ENCODE data around the gene RAD21L1. TPM values are rescaled to one million over a fixed set of nuclear protein-coding genes. Genes with fewer than 3 reads are reported as not detected.

RAD21L1 gene
- total and polyA plus RNA-seq, 4 donors, result not detected

DNA sequence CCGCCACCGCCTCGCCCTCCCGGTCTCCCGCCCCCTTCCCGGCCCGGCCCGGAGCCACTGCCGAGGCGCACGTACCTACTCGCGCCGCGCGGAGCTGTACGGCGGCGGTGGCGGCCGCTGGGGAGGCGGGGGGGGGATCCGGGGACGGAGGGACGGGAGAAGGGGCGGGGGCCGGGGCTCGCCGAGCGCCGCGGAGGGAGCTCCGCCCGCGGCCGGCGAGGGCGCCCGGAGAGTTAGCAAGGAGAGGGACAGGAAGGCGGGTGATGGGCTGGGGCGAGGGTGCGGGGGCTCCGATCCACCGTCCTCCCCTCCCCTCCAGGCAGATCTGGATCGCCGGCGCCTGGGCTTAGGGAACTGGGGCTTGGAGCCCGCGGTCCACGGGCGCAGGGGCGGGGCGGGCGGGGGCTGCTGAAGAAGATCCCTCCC is 40.5 kb upstream of the RAD21L1 start (continued):
- TF ChIP-seq CTCF (IDR thresholded peaks at IDR 0.05; ENCODE audit: low read depth, low read length, missing input control) (no peak), HNF4G (IDR thresholded peaks at IDR 0.05) (no peak), RAD21 (IDR thresholded peaks at IDR 0.05) (no peak), YY1 (IDR thresholded peaks at IDR 0.05) (no peak), ATF3 (IDR thresholded peaks at IDR 0.05) (no peak), HNF4A (conservative IDR thresholded peaks at IDR 0.05) (no peak)

- TF ChIP-seq FOXA2 (IDR thresholded peaks at IDR 0.05) (no peak), TAF1 (conservative IDR thresholded peaks at IDR 0.05) (no peak), ATF3 (IDR thresholded peaks at IDR 0.05) (no peak), HNF4A (conservative IDR thresholded peaks at IDR 0.05) (no peak), RAD21 (IDR thresholded peaks at IDR 0.05) (peak; percentile 66 to 73), CTCF (IDR thresholded peaks at IDR 0.05; ENCODE audit: low read depth, low read length, missing input control) (peak; percentile 54)
- WGBS, result 7% methylated on average over 20 of the region's 20 CpGs
- Histone ChIP-seq H3K9me3 (ENCODE audit: control insufficient read depth in 4 of 4, low read length in 3 of 4) (no peaks in the 10 kb centered on the region), H3K9ac (ENCODE audit: low read depth in 1 of 2, low read length in 2 of 2) (no peak overlapping the region), H3K27me3 (ENCODE audit: control insufficient read depth in 4 of 4, insufficient read depth in 4 of 4, low read length in 3 of 4) (no peaks in the 10 kb centered on the region), H3K27ac (ENCODE audit: low read depth in 1 of 2, low read length in 2 of 2) (no peak overlapping the region), H3K36me3 (ENCODE audit: control insufficient read depth in 4 of 4, insufficient read depth in 3 of 4, low read depth in 1 of 4, low read length in 3 of 4) (no peaks in the 10 kb centered on the region), H3K4me3 (ENCODE audit: low read depth in 1 of 3, low read length in 3 of 3) (peak overlapping the region in 1 of 3 donors; percentile 67), H3K4me1 (ENCODE audit: control insufficient read depth in 4 of 4, insufficient read depth in 4 of 4, low read length in 3 of 4) (peaks cover 12 to 32% (median 27%) of the 10 kb centered on the region in 4 donors)
- DNase-seq (ENCODE audit: low spot score), result peak; percentile 72
These were observed 40.0 kb upstream of the RAD21L1 start for GRCh38 chr20:1185790-1186334.

DNA sequence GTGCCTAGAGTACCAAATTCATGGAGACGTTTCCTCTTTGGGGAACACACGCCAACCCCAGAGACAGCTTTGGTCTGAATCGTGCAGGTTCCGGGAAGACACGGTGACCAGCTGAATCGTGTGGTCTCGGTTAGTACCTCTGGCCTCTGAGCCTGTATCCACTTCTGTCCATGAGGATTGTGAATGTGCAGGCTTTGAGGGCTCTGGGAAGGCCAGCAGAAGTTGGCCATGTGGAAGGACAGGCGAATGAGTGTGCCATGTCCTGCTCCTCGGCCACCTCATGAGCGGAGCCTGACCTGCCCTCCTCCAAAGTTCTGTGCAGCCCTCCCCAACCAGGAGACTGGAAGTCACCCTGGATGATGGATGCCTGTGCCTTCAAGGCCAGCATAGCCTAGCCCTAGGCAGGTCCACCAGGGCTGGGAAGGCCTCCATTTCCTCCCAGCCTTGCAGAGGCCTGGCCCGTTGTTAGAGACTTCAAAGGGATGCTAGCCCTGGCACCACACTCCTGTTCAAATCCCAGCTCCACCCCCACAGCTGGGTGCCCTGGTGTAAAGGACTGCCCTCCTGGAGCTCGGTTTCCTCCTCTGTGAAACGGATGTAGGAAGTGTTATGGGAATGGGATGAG is 39.4 kb upstream of the RAD21L1 start:
- Histone ChIP-seq H3K27ac (ENCODE audit: low read depth in 1 of 2, low read length in 2 of 2) (no peak overlapping the region), H3K4me1 (ENCODE audit: control insufficient read depth in 4 of 4, insufficient read depth in 4 of 4, low read length in 3 of 4) (peaks cover 12 to 32% (median 27%) of the 10 kb centered on the region in 4 donors), H3K4me3 (ENCODE audit: low read depth in 1 of 3, low read length in 3 of 3) (no peak overlapping the region), H3K9me3 (ENCODE audit: control insufficient read depth in 4 of 4, low read length in 3 of 4) (no peaks in the 10 kb centered on the region), H3K27me3 (ENCODE audit: control insufficient read depth in 4 of 4, insufficient read depth in 4 of 4, low read length in 3 of 4) (no peaks in the 10 kb centered on the region), H3K9ac (ENCODE audit: low read depth in 1 of 2, low read length in 2 of 2) (no peak overlapping the region), H3K36me3 (ENCODE audit: control insufficient read depth in 4 of 4, insufficient read depth in 3 of 4, low read depth in 1 of 4, low read length in 3 of 4) (no peaks in the 10 kb centered on the region)
- DNase-seq (ENCODE audit: low spot score), result no peak
- 70% methylated on average over 13 of the region's 13 CpGs for WGBS
- no peak for TF ChIP-seq HNF4G (IDR thresholded peaks at IDR 0.05)
- no peak for TF ChIP-seq YY1 (IDR thresholded peaks at IDR 0.05)
- no peak for TF ChIP-seq HNF4A (conservative IDR thresholded peaks at IDR 0.05)
- TF ChIP-seq GABPA (IDR thresholded peaks at IDR 0.05 in 1 of 2, conservative IDR thresholded peaks at IDR 0.05 in 1 of 2), result no peak
- TF ChIP-seq EGR1 (IDR thresholded peaks at IDR 0.05; ENCODE audit: low read depth in 2 of 2), result no peak
- TF ChIP-seq RXRA (IDR thresholded peaks at IDR 0.05), result no peak
- TF ChIP-seq ZBTB33 (IDR thresholded peaks at IDR 0.05), result no peak
- TF ChIP-seq NR2F2 (IDR thresholded peaks at IDR 0.05), result no peak
- no peak for TF ChIP-seq FOXA1 (IDR thresholded peaks at IDR 0.05)
- TF ChIP-seq TAF1 (conservative IDR thresholded peaks at IDR 0.05), result no peak
- TF ChIP-seq, protein P1, sequence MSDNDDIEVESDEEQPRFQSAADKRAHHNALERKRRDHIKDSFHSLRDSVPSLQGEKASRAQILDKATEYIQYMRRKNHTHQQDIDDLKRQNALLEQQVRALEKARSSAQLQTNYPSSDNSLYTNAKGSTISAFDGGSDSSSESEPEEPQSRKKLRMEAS (IDR thresholded peaks at IDR 0.05), result no peak
- TF ChIP-seq RAD21 (IDR thresholded peaks at IDR 0.05), result no peak
- no peak for TF ChIP-seq ATF3 (IDR thresholded peaks at IDR 0.05)
- no peak for TF ChIP-seq JUND (IDR thresholded peaks at IDR 0.05)
- TF ChIP-seq FOXA2 (IDR thresholded peaks at IDR 0.05), result no peak
- TF ChIP-seq REST (IDR thresholded peaks at IDR 0.05), result no peak

Measured in liver (tissue), 9 donors.